Chondrocyte (in vitro differentiated cells): ENCODE measurements around the gene AKT1. TPM values are rescaled to one million over a fixed set of nuclear protein-coding genes. Genes with fewer than 3 reads are reported as not detected.

ENCODE experiments used
- DNase-seq: peaks from one replicate; pipeline ENCODE4 v3.0.0; 2021; ENCODE audit warnings: mixed read lengths, low spot score
- H3K27ac Mint-ChIP-seq: one replicate; pipeline ENCODE4 v1.8.0; 2021; ENCODE audit warnings: mild to moderate bottlenecking, moderate library complexity, mixed read lengths; ENCODE audit not compliant: unreplicated experiment
- H3K27me3 Mint-ChIP-seq: 2 replicates; pipeline ENCODE4 v1.8.0; 2021; ENCODE audit warnings: low read depth, mixed read lengths
- H3K36me3 Mint-ChIP-seq: 2 replicates; pipeline ENCODE4 v1.8.0; 2021; ENCODE audit warnings: low read depth, mixed read lengths
- H3K4me1 Mint-ChIP-seq: 2 replicates; pipeline ENCODE4 v1.8.0; 2021; ENCODE audit warnings: low read depth, mild to moderate bottlenecking, mixed read lengths
- H3K4me3 Mint-ChIP-seq: one replicate; pipeline ENCODE4 v1.8.0; 2021; ENCODE audit warnings: mild to moderate bottlenecking, moderate library complexity, mixed read lengths; ENCODE audit not compliant: unreplicated experiment
- H3K9me3 Mint-ChIP-seq: 2 replicates; pipeline ENCODE4 v1.8.0; 2021; ENCODE audit warnings: low read depth, mixed read lengths
- CTCF ChIP-seq: fragments of 200-600 bp; sonication (generic); IDR thresholded peaks from 2 replicates; pipeline ENCODE4 v1.5.0; 2021; ENCODE audit warnings: antibody characterized with exemption, mild to moderate bottlenecking, moderate library complexity
- total RNA-seq: library from RNA; stranded (reverse); gene quantifications from 3 replicates; pipeline ENCODE4 v1.2.1, GENCODE V29; 2021

Gene AKT1
- total RNA-seq, 1 donor from 2014 or later = 156 TPM

- no peak for DNase-seq
- H3K27ac Mint-ChIP-seq = no peak overlapping the region
- no peak for TF ChIP-seq CTCF
- peaks cover 25% of the 10 kb centered on the region for H3K4me1 Mint-ChIP-seq
- H3K9me3 Mint-ChIP-seq = no peaks in the 10 kb centered on the region
- H3K27me3 Mint-ChIP-seq = peaks cover 3% of the 10 kb centered on the region
- peaks cover 6% of the 10 kb centered on the region for H3K36me3 Mint-ChIP-seq
- peak overlapping the region; percentile 40 for H3K4me3 Mint-ChIP-seq
Measured at GRCh38 chr14:104724407-104724980, 71.1 kb downstream of the AKT1 start.

- Mint-ChIP-seq H3K36me3 (peaks cover 6% of the 10 kb centered on the region), H3K27me3 (no peaks in the 10 kb centered on the region), H3K27ac (no peak within 1 kb of the TSS), H3K4me3 (peak within 1 kb of the TSS; percentile 40), H3K9me3 (no peaks in the 10 kb centered on the region), H3K4me1 (peaks cover 25% of the 10 kb centered on the region)
- no peak for DNase-seq
- peak; percentile 89 for TF ChIP-seq CTCF
Measured at GRCh38 chr14:104723651-104724406, 71.7 kb downstream of the AKT1 start, which contains the start of gene ADSS1. Gene ADSS1, plus strand, starts transcription at chr14:104724229. Its CDS starts 42 bp downstream, at chr14:104724271.

GRCh38 chr14:104722938-104723650, 72.5 kb downstream of the AKT1 start:
- Mint-ChIP-seq H3K4me1 (peaks cover 25% of the 10 kb centered on the region), H3K4me3 (no peak overlapping the region), H3K27me3 (no peaks in the 10 kb centered on the region), H3K36me3 (peaks cover 6% of the 10 kb centered on the region), H3K9me3 (no peaks in the 10 kb centered on the region), H3K27ac (no peak overlapping the region)
- TF ChIP-seq CTCF = no peak
- no peak for DNase-seq

GRCh38 chr14:104721505-104722431, 73.8 kb downstream of the AKT1 start:
- Mint-ChIP-seq H3K9me3 (no peaks in the 10 kb centered on the region), H3K4me1 (peaks cover 25% of the 10 kb centered on the region), H3K27ac (no peak overlapping the region), H3K4me3 (no peak overlapping the region), H3K36me3 (peaks cover 9% of the 10 kb centered on the region), H3K27me3 (no peaks in the 10 kb centered on the region)
- no peak for DNase-seq
- TF ChIP-seq CTCF = no peak

Other genes starting within 250 kb of the AKT1 start
- not detected in 3 replicates for gene C14orf180, start 216.0 kb downstream of the AKT1 start, total RNA-seq
- gene TMEM179, start 191.0 kb downstream of the AKT1 start, total RNA-seq = 0.54 to 1.2 TPM (median 0.75 TPM) in 3 replicates
- 117 to 152 TPM (median 121 TPM) in 3 replicates for gene INF2, start 106.1 kb downstream of the AKT1 start, total RNA-seq
- gene ADSS1, start 71.5 kb downstream of the AKT1 start, total RNA-seq = 7.1 to 9.9 TPM (median 7.9 TPM) in 3 replicates
- 47.0 to 54.9 TPM (median 47.4 TPM) in 3 replicates for gene SIVA1, start 42.6 kb downstream of the AKT1 start, total RNA-seq
- 2.1 to 2.8 TPM (median 2.6 TPM) in 3 replicates for gene ZBTB42, start 5.4 kb upstream of the AKT1 start, total RNA-seq
- 31.7 to 39.6 TPM (median 39.2 TPM) in 3 replicates for gene CEP170B, start 69.5 kb upstream of the AKT1 start, total RNA-seq
- gene PLD4, start 129.1 kb upstream of the AKT1 start, total RNA-seq = 0.07 to 0.10 TPM in 2 of 3 replicates, not detected in the other
- 271 to 361 TPM (median 274 TPM) in 3 replicates for gene AHNAK2, start 182.6 kb upstream of the AKT1 start, total RNA-seq
- 6.0 to 6.3 TPM (median 6.3 TPM) in 3 replicates for gene CLBA1, start 190.0 kb upstream of the AKT1 start, total RNA-seq
- gene CDCA4, start 225.3 kb upstream of the AKT1 start, total RNA-seq = 15.6 to 18.8 TPM (median 18.0 TPM) in 3 replicates